HepG2 (cell line): ENCODE results near the gene DBN1. TPM values are rescaled to one million over a fixed set of nuclear protein-coding genes. Genes with fewer than 3 reads are reported as not detected.

Experiments
- JDP2 ChIP-seq: sonication (generic); formaldehyde crosslinking; IDR thresholded peaks from 2 replicates; pipeline ENCODE4 v1.8.1; 2022; ENCODE audit warnings: missing genetic modification reagents, borderline replicate concordance
- MBD4 ChIP-seq: IDR thresholded peaks from 2 replicates; pipeline ENCODE4 v1.6.1; 2012; ENCODE audit warnings: low read length, inconsistent platforms, borderline replicate concordance
- SKIL ChIP-seq: sonication (generic); formaldehyde crosslinking; IDR thresholded peaks from 2 replicates; pipeline ENCODE4 v1.8.0; 2022; ENCODE audit warnings: missing genetic modification reagents, mild to moderate bottlenecking, moderate library complexity, borderline replicate concordance
- SNAPC2 ChIP-seq: sonication (generic); formaldehyde crosslinking; IDR thresholded peaks from 2 replicates; pipeline ENCODE4 v1.8.1; 2022; ENCODE audit warnings: mild to moderate bottlenecking, missing genetic modification reagents
- ZBTB33 ChIP-seq: sonication (generic); formaldehyde crosslinking; IDR thresholded peaks from 2 replicates; pipeline ENCODE4 v1.4.0; 2020; ENCODE audit warnings: missing genetic modification reagents
- ZNF142 ChIP-seq: sonication (generic); formaldehyde crosslinking; IDR thresholded peaks from 2 replicates; pipeline ENCODE4 v1.4.0; 2020; ENCODE audit warnings: missing genetic modification reagents
- ZNF33B ChIP-seq: sonication (generic); formaldehyde crosslinking; IDR thresholded peaks from 2 replicates; pipeline ENCODE4 v1.5.1; 2020; ENCODE audit warnings: mild to moderate bottlenecking, missing genetic modification reagents
- ZNF362 ChIP-seq: sonication (generic); formaldehyde crosslinking; IDR thresholded peaks from 2 replicates; pipeline ENCODE4 v1.4.0; 2020; ENCODE audit warnings: missing genetic modification reagents, mild to moderate bottlenecking, borderline replicate concordance
- ZNF441 ChIP-seq: sonication (generic); formaldehyde crosslinking; IDR thresholded peaks from 2 replicates; pipeline ENCODE4 v1.7.0; 2021; ENCODE audit warnings: missing genetic modification reagents, borderline replicate concordance
- ZNF639 ChIP-seq: conservative IDR thresholded peaks from 2 replicates; pipeline ENCODE4 v1.6.1; 2018; ENCODE audit warnings: missing genetic modification reagents
- ZNF674 ChIP-seq: sonication (generic); formaldehyde crosslinking; IDR thresholded peaks from 2 replicates; pipeline ENCODE4 v1.5.0; 2020; ENCODE audit warnings: low read depth, mild to moderate bottlenecking, missing genetic modification reagents
- ZSCAN21 ChIP-seq: sonication (generic); formaldehyde crosslinking; IDR thresholded peaks from 2 replicates; pipeline ENCODE4 v1.8.0; 2022; ENCODE audit warnings: mild to moderate bottlenecking, missing genetic modification reagents, moderate library complexity, borderline replicate concordance
- ZSCAN29 ChIP-seq: sonication (generic); formaldehyde crosslinking; conservative IDR thresholded peaks from 2 replicates; pipeline ENCODE4 v1.4.0; 2020; ENCODE audit warnings: mild to moderate bottlenecking, missing genetic modification reagents
- polyA plus RNA-seq, 8 experiments: library from polyadenylated mRNA; depleted of rRNA in 3 of 8; stranded (reverse) in 7 of 8; unstranded in 1 of 8; fragments of >200 nt; fragmentation: Illumina TruSeq in 4 of 8; extraction: Trizol in 4 of 8; gene quantifications; 2 replicates each; pipeline versions ENCODE4 v1.2.1 to v1.2.3, GENCODE V29; 2011 to 2016; ENCODE audit warnings: low read depth in 4 of 8, missing spikeins in 1 of 8, mixed read lengths in 1 of 8; ENCODE audit not compliant: insufficient read depth in 1 of 8
- total RNA-seq, 5 experiments: library from RNA; depleted of rRNA; stranded (reverse); fragments of >200 nt; fragmentation: Illumina TruSeq; extraction: Trizol; gene quantifications; 2 replicates each; pipeline ENCODE4 v1.2.3, GENCODE V29; 2016; ENCODE audit warnings: low read depth in 1 of 5

Gene DBN1
- total and polyA plus RNA-seq, 2 of the 13 experiments (the other 11 are each of a cell fraction or from before 2014, with no cell fraction given), result 27.0 to 37.3 TPM

- TF ChIP-seq SKIL (CRISPR knock-in tag) (peak; percentile 49), ZNF142 (CRISPR knock-in tag) (no peak), ZNF639 (CRISPR knock-in tag) (no peak; the same call in 1 of the 2 replicates), SNAPC2 (CRISPR knock-in tag) (peak; percentile 69; the same call in 1 of the 2 replicates), JDP2 (no peak; the same call in 1 of the 2 replicates), ZSCAN29 (CRISPR knock-in tag) (0 out of 2 replicates have a peak, but pooled peaks have one; percentile 43), ZBTB33 (peak; percentile 83), ZNF441 (CRISPR knock-in tag) (no peak; the same call in 1 of the 2 replicates), ZNF33B (0 out of 2 replicates have a peak, but pooled peaks have one; percentile 72), ZNF362 (CRISPR knock-in tag) (no peak), ZSCAN21 (CRISPR knock-in tag) (peak; percentile 89; the same call in 1 of the 2 replicates), ZNF674 (CRISPR knock-in tag) (peak; percentile 95; the same call in 1 of the 2 replicates), MBD4 (no peak)
These were observed 18.3 kb downstream of the DBN1 start (continued) for GRCh38 chr5:177455036-177455660.
